Activated T-cell treated with anti-CD3 and anti-CD28 coated beads, Interleukin-2, amount 50 U/mL, for 4 hours (primary cell): ENCODE data around the gene GLP1R. TPM values are rescaled to one million over a fixed set of nuclear protein-coding genes. Genes with fewer than 3 reads are reported as not detected.
"Not testable (repeated sequence)": the region's sequence is repeated elsewhere in the genome, so short reads cannot be mapped to it uniquely, and the experiment has no call there.

Experiments
- ATAC-seq, 2 donors: fragments of 200-7000 bp; cut with Tn5 transposase; one replicate each; pipeline ENCODE4 v1.10.0; 2021
- DNase-seq: peaks from one replicate; pipeline ENCODE4 v3.0.0-alpha.2; 2020
- H3K27me3 Mint-ChIP-seq: one replicate; pipeline ENCODE4 v1.8.0; 2021; ENCODE audit warnings: low read depth, mixed read lengths
- H3K36me3 Mint-ChIP-seq: one replicate; pipeline ENCODE4 v1.8.0; 2022; ENCODE audit warnings: mixed read lengths; ENCODE audit not compliant: insufficient read depth
- H3K4me1 Mint-ChIP-seq: one replicate; pipeline ENCODE4 v1.8.0; 2021; ENCODE audit warnings: low read depth, mixed read lengths
- H3K4me3 Mint-ChIP-seq: one replicate; pipeline ENCODE4 v1.8.0; 2021; ENCODE audit warnings: mild to moderate bottlenecking, moderate library complexity, mixed read lengths
- H3K9me3 Mint-ChIP-seq: one replicate; pipeline ENCODE4 v1.8.0; 2021; ENCODE audit warnings: mixed read lengths
- total RNA-seq, 3 donors: library from RNA; stranded (reverse); gene quantifications; one replicate each; pipeline ENCODE4 v1.2.1, GENCODE V29; 2021

GLP1R gene
- total RNA-seq, 3 donors from 2014 or later: 0.05 to 0.16 (median 0.08) TPM

DNA sequence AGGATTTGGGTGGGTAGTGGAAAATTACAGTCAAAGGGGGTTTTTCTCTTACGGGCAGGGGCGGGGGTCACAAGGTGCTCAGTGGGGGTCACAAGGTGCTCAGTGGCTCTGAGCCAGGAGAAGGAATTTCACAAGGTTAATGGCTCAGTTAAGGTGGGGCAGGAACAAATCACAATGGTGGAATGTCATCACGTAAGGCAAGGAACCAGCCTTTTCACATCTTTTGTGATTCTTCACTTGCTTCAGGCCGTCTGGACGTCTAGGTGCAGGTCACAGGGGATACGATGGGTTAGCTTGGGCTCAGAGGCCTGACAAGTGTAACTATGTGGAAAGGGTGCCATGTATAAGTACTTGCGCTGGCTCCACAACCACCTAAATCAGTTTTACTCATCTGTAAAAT, 87.6 kb downstream of the GLP1R start:
- not testable (repeated sequence) for H3K36me3 Mint-ChIP-seq, H3K27me3 Mint-ChIP-seq, H3K9me3 Mint-ChIP-seq, ATAC-seq, H3K4me1 Mint-ChIP-seq, DNase-seq, H3K4me3 Mint-ChIP-seq

DNA sequence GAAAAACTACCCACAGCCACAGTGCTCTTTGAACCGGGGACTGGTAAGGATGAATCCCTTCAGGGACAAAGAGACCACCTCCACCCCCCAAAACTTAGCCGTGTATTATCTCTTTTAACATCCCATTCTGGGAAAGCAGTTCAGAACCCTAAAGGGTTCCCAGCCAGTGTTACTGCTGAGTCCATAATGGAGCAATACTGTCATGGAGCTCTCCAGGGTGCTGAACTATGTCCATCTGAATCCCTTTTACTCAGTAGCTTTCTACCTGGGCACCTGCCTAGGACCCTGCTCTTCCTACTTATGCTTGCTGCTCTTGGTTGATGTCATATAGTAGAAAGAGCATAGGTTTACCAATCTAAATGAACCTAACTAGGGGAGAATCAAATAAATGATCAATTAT, 88.7 kb downstream of the GLP1R start:
- DNase-seq (no peak), ATAC-seq (no peak)
- Mint-ChIP-seq H3K9me3 (peaks cover 10% of the 10 kb centered on the region), H3K36me3 (no peaks in the 10 kb centered on the region), H3K4me3 (no peak overlapping the region), H3K4me1 (no peaks in the 10 kb centered on the region), H3K27me3 (peaks cover 5% of the 10 kb centered on the region)

Other genes starting within 250 kb of the GLP1R start
- gene SAYSD1, start 66.4 kb downstream of the GLP1R start, total RNA-seq: 10 to 100 TPM; 13.6 to 15.4 (median 13.9) TPM
- gene KCNK5, start 180.7 kb downstream of the GLP1R start, total RNA-seq: 10 to 100 TPM; 21.3 to 22.9 (median 22.2) TPM